D721Med (cell line): ENCODE data around the gene SPATA3.

Source experiments
- DNase-seq: peaks from one replicate; pipeline ENCODE4 v3.0.0; 2011; ENCODE audit warnings: low spot score; ENCODE audit not compliant: insufficient read length
- FAIRE-seq: peaks from 2 replicates; lab custom pipeline; 2011; peaks lifted over from hg19 to GRCh38; lab: Jason Lieb, UNC
- CTCF ChIP-seq: IDR thresholded peaks from 2 replicates; pipeline ENCODE4 v1.5.1; 2012; ENCODE audit warnings: mild to moderate bottlenecking, control low read depth; ENCODE audit not compliant: insufficient read depth; ENCODE audit errors: missing control alignments

Gene SPATA3

GRCh38 chr2:231039821-231040364, 44.0 kb downstream of the SPATA3 start:
- FAIRE-seq (no peak), DNase-seq (no peak)
- TF ChIP-seq CTCF: no peak

GRCh38 chr2:231041061-231041689, 45.3 kb downstream of the SPATA3 start:
- no peak for TF ChIP-seq CTCF
- DNase-seq: no peak
- no peak for FAIRE-seq

GRCh38 chr2:231043796-231044195, 47.9 kb downstream of the SPATA3 start:
- DNase-seq: no peak
- TF ChIP-seq CTCF: no peak
- no peak for FAIRE-seq

GRCh38 chr2:231046916-231047273, 51.0 kb downstream of the SPATA3 start:
- no peak for TF ChIP-seq CTCF
- FAIRE-seq (no peak), DNase-seq (no peak)

GRCh38 chr2:231047274-231047922, 51.5 kb downstream of the SPATA3 start:
- FAIRE-seq: no peak
- TF ChIP-seq CTCF: no peak
- DNase-seq: no peak

- TF ChIP-seq CTCF: no peak
- FAIRE-seq (no peak), DNase-seq (no peak)
Observed at GRCh38 chr2:231047923-231048915, 52.3 kb downstream of the SPATA3 start.
